Measurements from ENCODE around the gene SLC35A3. TPM values are rescaled to one million over a fixed set of nuclear protein-coding genes. Genes with fewer than 3 reads are reported as not detected.
A peak's percentile ranks its signal among the peaks of the same experiment; 100 is the strongest.

Gene SLC35A3
- total RNA-seq, 8 experiments from 2014 or later: 13.6 to 23.4 (median 16.0) TPM

DNA sequence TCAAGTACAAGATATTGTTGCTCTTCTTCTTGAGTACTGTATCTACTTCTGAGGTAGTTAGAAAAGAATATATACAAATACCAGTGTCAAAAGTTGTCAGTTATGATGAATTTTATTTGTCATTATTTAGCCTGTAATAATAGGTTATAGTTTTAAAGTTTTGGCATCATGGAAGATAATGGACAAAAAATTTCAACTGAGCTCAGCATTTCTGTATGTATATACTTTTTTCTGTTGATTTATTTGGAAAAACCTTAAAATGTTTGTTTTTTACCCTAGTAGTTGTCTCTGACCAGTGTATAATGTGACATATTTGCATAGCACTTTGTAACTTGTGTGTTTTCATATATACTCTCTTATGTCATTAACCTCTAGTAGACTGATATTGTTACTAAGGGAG, 11.1 kb downstream of the SLC35A3 start:
- Histone ChIP-seq H3K4me1 (replicated peaks in 1 of 2) (no peaks in the 10 kb centered on the region), H3K4me3 (no peak overlapping the region), H3K27ac (no peak overlapping the region)
- in situ Hi-C loops (cut with MboI; ENCODE audit: low pct_unique_long_range_greater_than_20kb in 2 of 9, low sequenced_read_pairs in 9 of 9, unreplicated experiment in 9 of 9): no loop called here
- no peak for ATAC-seq (replicated peaks in 6 of 8)

DNA sequence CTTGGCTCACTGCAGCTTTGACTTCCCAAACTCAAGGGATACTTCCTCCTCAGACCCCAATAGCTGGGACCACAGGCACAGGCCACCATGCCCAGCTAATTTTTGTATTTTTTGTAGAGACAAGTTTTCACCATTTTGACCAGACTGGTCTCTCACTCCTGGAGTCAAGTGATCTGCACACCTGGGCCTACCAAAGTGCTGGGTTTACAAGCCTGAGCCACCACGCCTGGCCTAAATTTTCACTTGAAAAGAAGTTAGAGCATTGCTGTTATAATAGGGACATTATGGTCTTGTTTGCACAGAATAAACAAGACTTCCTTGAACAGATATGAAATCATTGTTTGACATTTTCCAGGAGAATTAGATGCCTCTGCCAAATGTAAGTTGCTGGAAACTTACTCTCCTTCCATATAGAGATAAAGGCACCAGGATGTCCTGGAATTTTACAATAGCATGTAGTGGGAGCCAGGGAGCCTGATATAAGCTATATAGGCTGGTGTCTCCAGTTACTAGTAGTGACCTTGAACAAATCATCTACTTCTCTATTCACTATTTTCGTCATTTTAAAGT, 16.9 kb downstream of the SLC35A3 start:
- 77 to 100% (median 94%) methylated on average over 1 to 2 of the region's 2 CpGs for WGBS, 10 experiments
- H3K4me1 ChIP-seq (replicated peaks in 1 of 2): no peaks in the 10 kb centered on the region
- in situ Hi-C loops (cut with MboI; ENCODE audit: low pct_unique_long_range_greater_than_20kb in 2 of 9, low sequenced_read_pairs in 9 of 9, unreplicated experiment in 9 of 9): no loop called here
- no peak for ATAC-seq (replicated peaks in 6 of 8)
- no peak overlapping the region for H3K27ac ChIP-seq
- no peak overlapping the region for H3K4me3 ChIP-seq

DNA sequence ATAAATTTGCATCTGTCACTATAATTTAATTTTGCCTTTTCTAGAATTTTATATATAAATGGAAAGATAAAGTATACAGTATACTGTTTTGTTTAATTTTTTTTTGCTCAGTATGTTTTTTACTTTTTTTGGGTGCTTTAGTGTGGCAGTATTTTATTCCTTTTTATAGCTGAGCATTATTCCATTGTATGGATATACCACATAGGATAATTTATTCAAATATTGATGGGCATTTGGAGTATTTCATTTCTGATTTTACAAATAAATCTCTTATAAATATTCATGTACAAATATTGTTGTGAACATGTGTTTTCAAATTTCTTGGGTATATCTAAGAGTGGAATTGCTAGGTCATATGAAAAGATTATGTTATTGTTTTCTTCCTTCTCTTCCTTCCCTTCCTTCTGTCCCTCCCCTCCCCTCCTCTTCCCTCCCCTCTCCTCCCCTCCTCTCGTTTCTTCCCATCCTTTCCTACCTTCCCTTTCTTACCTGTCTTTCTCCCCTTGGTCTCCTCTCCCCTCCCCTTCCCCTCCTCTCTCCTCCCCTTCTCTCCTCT, 18.5 kb downstream of the SLC35A3 start:
- in situ Hi-C loops (cut with MboI; ENCODE audit: low pct_unique_long_range_greater_than_20kb in 2 of 9, low sequenced_read_pairs in 9 of 9, unreplicated experiment in 9 of 9): no loop called here
- 40% methylated on average over 1 of the region's 1 CpG; no CpG with 5 or more reads in 9 of the 10 experiments for WGBS, 10 experiments
- ATAC-seq (replicated peaks in 6 of 8): no peak
- Histone ChIP-seq H3K27ac (no peak overlapping the region), H3K4me1 (replicated peaks in 1 of 2) (no peaks in the 10 kb centered on the region), H3K4me3 (no peak overlapping the region)

GRCh38 chr1:99992044-99992722, 22.4 kb downstream of the SLC35A3 start:
- in situ Hi-C loops (cut with MboI; ENCODE audit: low pct_unique_long_range_greater_than_20kb in 2 of 9, low sequenced_read_pairs in 9 of 9, unreplicated experiment in 9 of 9): no loop called here
- Histone ChIP-seq H3K4me3 (no peak overlapping the region), H3K4me1 (replicated peaks in 1 of 2) (no peaks in the 10 kb centered on the region), H3K27ac (no peak overlapping the region)
- ATAC-seq (replicated peaks in 6 of 8): no peak

GRCh38 chr1:99992760-99993467, 23.1 kb downstream of the SLC35A3 start:
- WGBS, 10 experiments: 60 to 100% (median 89%) methylated on average over 1 to 3 of the region's 3 CpGs; no CpG with 5 or more reads in 1 of the 10 experiments
- peak in 1 of 8 experiments; percentile 22 for ATAC-seq (replicated peaks in 6 of 8)
- H3K27ac ChIP-seq: no peak overlapping the region
- no peaks in the 10 kb centered on the region for H3K4me1 ChIP-seq (replicated peaks in 1 of 2)
- no peak overlapping the region for H3K4me3 ChIP-seq
- in situ Hi-C loops (cut with MboI; ENCODE audit: low pct_unique_long_range_greater_than_20kb in 2 of 9, low sequenced_read_pairs in 9 of 9, unreplicated experiment in 9 of 9): no loop called here

DNA sequence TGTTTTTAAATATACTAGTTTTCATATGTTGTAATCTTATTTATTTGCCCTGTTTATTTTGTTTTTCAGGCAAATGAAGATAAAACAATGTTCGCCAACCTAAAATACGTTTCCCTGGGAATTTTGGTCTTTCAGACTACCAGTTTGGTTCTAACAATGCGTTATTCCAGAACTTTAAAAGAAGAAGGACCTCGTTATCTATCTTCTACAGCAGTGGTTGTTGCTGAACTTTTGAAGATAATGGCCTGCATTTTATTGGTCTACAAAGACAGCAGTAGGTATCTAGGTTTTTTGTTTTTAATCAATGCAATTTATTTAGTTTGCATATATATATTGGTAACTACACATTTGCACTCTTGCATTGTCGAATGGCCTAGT, 23.7 kb downstream of the SLC35A3 start:
- Histone ChIP-seq H3K4me3 (no peak overlapping the region), H3K27ac (no peak overlapping the region), H3K4me1 (replicated peaks in 1 of 2) (no peaks in the 10 kb centered on the region)
- no peak for ATAC-seq (replicated peaks in 6 of 8)
- in situ Hi-C loops (cut with MboI; ENCODE audit: low pct_unique_long_range_greater_than_20kb in 2 of 9, low sequenced_read_pairs in 9 of 9, unreplicated experiment in 9 of 9): no loop called here
- WGBS, 10 experiments: 77 to 98% (median 92%) methylated on average over 3 to 5 of the region's 5 CpGs

GRCh38 chr1:99994496-99994895, 24.7 kb downstream of the SLC35A3 start:
- H3K27ac ChIP-seq: no peak overlapping the region
- in situ Hi-C loops (cut with MboI; ENCODE audit: low pct_unique_long_range_greater_than_20kb in 2 of 9, low sequenced_read_pairs in 9 of 9, unreplicated experiment in 9 of 9): no loop called here
- H3K4me3 ChIP-seq: no peak overlapping the region
- no peak for ATAC-seq (replicated peaks in 6 of 8)
- 70 to 100% (median 92%) methylated on average over 2 to 3 of the region's 3 CpGs; no CpG with 5 or more reads in 1 of the 10 experiments for WGBS, 10 experiments
- H3K4me1 ChIP-seq (replicated peaks in 1 of 2): no peaks in the 10 kb centered on the region

- Histone ChIP-seq H3K4me1 (replicated peaks in 1 of 2) (no peaks in the 10 kb centered on the region), H3K4me3 (no peak overlapping the region), H3K27ac (no peak overlapping the region)
- WGBS, 10 experiments: 50 to 100% (median 87%) methylated on average over 1 to 4 of the region's 4 CpGs
- in situ Hi-C loops (cut with MboI; ENCODE audit: low pct_unique_long_range_greater_than_20kb in 2 of 9, low sequenced_read_pairs in 9 of 9, unreplicated experiment in 9 of 9): no loop called here
- no peak for ATAC-seq (replicated peaks in 6 of 8)
These were observed 27.2 kb downstream of the SLC35A3 start for GRCh38 chr1:99996951-99997350.

DNA sequence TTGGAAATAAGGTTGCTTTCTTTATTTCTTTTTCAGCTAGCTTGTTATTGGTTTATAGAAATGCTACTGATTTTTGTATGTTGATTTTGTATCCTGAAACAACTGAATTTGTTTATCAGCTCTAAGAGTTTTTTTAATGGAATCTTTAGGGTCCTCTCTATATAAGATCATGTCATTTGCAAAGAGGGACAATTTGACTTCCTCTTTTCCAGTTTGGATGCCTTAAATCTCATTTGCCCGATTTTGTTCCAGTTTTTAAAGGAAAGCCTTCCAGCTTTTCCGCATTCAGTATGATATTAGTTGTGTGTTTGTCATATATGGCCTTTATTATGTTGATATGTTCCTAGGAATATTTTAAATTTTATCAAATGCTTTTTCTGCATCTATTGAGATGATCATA, 31.7 kb downstream of the SLC35A3 start:
- Histone ChIP-seq H3K4me3 (no peak overlapping the region), H3K4me1 (replicated peaks in 1 of 2) (no peaks in the 10 kb centered on the region), H3K27ac (no peak overlapping the region)
- in situ Hi-C loops (cut with MboI; ENCODE audit: low pct_unique_long_range_greater_than_20kb in 2 of 9, low sequenced_read_pairs in 9 of 9, unreplicated experiment in 9 of 9): no loop called here
- WGBS, 10 experiments: 92 to 100% (median 100%) methylated on average over 1 to 2 of the region's 2 CpGs
- no peak for ATAC-seq (replicated peaks in 6 of 8)

- H3K4me3 ChIP-seq: no peak overlapping the region
- 82 to 100% (median 96%) methylated on average over 1 of the region's 1 CpG for WGBS, 10 experiments
- H3K27ac ChIP-seq: no peak overlapping the region
- no peaks in the 10 kb centered on the region for H3K4me1 ChIP-seq (replicated peaks in 1 of 2)
- ATAC-seq (replicated peaks in 6 of 8): no peak
- in situ Hi-C loops (cut with MboI; ENCODE audit: low pct_unique_long_range_greater_than_20kb in 2 of 9, low sequenced_read_pairs in 9 of 9, unreplicated experiment in 9 of 9): no loop called here
These were observed 35.6 kb downstream of the SLC35A3 start for GRCh38 chr1:100005424-100005823.

DNA sequence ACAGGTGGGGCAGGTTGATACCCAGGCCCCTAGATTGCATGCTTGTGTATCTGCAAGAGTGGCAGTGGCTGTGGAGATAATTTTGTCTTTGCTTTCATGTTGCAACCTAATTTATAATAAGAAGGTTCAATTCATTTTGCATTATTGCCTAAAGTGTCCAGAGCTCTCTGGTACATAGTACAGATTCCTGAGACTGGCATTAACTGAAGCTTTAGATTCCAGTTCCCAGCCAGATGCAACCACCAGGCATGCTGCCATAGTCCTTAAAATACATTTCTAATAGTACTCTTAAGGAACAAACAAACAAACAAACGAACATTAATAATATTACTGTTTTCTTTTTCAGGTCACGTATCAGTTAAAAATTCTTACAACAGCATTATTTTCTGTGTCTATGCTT, 36.9 kb downstream of the SLC35A3 start:
- no peak for ATAC-seq (replicated peaks in 6 of 8)
- WGBS, 10 experiments: 48 to 100% (median 91%) methylated on average over 2 of the region's 2 CpGs
- in situ Hi-C loops (cut with MboI; ENCODE audit: low pct_unique_long_range_greater_than_20kb in 2 of 9, low sequenced_read_pairs in 9 of 9, unreplicated experiment in 9 of 9): no loop called here
- Histone ChIP-seq H3K4me1 (replicated peaks in 1 of 2) (no peaks in the 10 kb centered on the region), H3K27ac (no peak overlapping the region), H3K4me3 (no peak overlapping the region)

DNA sequence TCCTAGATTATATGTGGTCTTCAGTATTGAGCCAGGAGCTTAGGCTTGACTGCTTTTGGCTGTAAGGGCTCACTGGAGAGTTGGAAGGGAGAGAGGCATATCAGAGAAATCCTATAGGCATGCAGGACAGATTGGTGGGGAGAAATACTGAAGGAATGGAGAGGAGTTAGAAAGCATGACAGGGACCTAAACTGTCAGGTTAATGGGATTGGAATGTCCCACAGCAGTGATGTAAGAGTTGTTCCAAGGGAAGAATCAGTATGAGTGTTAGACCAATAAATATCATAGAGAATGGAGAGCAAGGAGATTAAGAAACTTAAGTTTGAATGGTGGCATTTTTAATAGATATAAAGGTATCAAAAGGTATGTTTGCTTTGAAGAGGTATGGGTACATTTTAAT, 39.7 kb downstream of the SLC35A3 start:
- H3K4me1 ChIP-seq (replicated peaks in 1 of 2): no peaks in the 10 kb centered on the region
- no peak overlapping the region for H3K27ac ChIP-seq
- no peak for ATAC-seq (replicated peaks in 6 of 8)
- in situ Hi-C loops (cut with MboI; ENCODE audit: low pct_unique_long_range_greater_than_20kb in 2 of 9, low sequenced_read_pairs in 9 of 9, unreplicated experiment in 9 of 9): no loop called here
- H3K4me3 ChIP-seq: no peak overlapping the region

- 88 to 100% (median 100%) methylated on average over 1 of the region's 1 CpG; no CpG with 5 or more reads in 4 of the 10 experiments for WGBS, 10 experiments
- Histone ChIP-seq H3K4me1 (replicated peaks in 1 of 2) (no peaks in the 10 kb centered on the region), H3K4me3 (no peak overlapping the region), H3K27ac (no peak overlapping the region)
- in situ Hi-C loops (cut with MboI; ENCODE audit: low pct_unique_long_range_greater_than_20kb in 2 of 9, low sequenced_read_pairs in 9 of 9, unreplicated experiment in 9 of 9): no loop called here
- no peak for ATAC-seq (replicated peaks in 6 of 8)
These were observed 41.0 kb downstream of the SLC35A3 start for GRCh38 chr1:100010804-100011203.
